GM23248 (cell line): Measurements from ENCODE around the gene MSX1.

Source experiments
- EZH2 ChIP-seq: fragments of 200-600 bp; sonication (generic); IDR thresholded peaks from 2 replicates; pipeline ENCODE4 v1.6.1; 2018; ENCODE audit warnings: antibody characterized with exemption, mild to moderate bottlenecking; ENCODE audit not compliant: insufficient read depth, poor library complexity, severe bottlenecking
- EZH2phosphoT487 ChIP-seq: fragments of 200-600 bp; sonication (generic); IDR thresholded peaks from 2 replicates; pipeline ENCODE4 v1.6.1; 2018; ENCODE audit warnings: antibody characterized with exemption, moderate library complexity, mild to moderate bottlenecking, low read depth; ENCODE audit not compliant: insufficient read depth

GRCh38 chr4:4854649-4855295 is 4.7 kb upstream of the MSX1 start:
- no peak for TF ChIP-seq EZH2phosphoT487
- no peak for TF ChIP-seq EZH2
